Loucy (cell line): Measurements from ENCODE around the gene TMEM238.

Source experiments
- H2AFZ ChIP-seq: fragments of 200-600 bp; sonication (generic); 2 replicates; pipeline ENCODE4 v1.6.0; 2016; ENCODE audit warnings: antibody characterized with exemption, mild to moderate bottlenecking, low read length, moderate library complexity
- H3F3A ChIP-seq: fragments of 200-600 bp; 2 replicates; pipeline ENCODE4 v1.6.0; 2016; ENCODE audit warnings: antibody characterized with exemption, low read depth, mild to moderate bottlenecking
- H3K27me3 ChIP-seq: fragments of 200-600 bp; sonication (generic); 2 replicates; pipeline ENCODE4 v1.6.1; 2014; ENCODE audit warnings: low read length, mild to moderate bottlenecking; ENCODE audit not compliant: insufficient read depth, poor library complexity, severe bottlenecking
- H3K36me3 ChIP-seq: fragments of 200-600 bp; sonication (generic); 2 replicates; pipeline ENCODE4 v1.6.1; 2016; ENCODE audit warnings: low read length; ENCODE audit not compliant: insufficient read depth
- H3K4me1 ChIP-seq: fragments of 200-600 bp; sonication (generic); 2 replicates; pipeline ENCODE4 v1.5.1; 2014; ENCODE audit warnings: low read length, mild to moderate bottlenecking; ENCODE audit not compliant: insufficient read depth, poor library complexity, severe bottlenecking
- H3K4me2 ChIP-seq: fragments of 200-600 bp; sonication (generic); 2 replicates; pipeline ENCODE4 v1.6.0; 2014; ENCODE audit warnings: antibody characterized with exemption, low read length, low read depth, mild to moderate bottlenecking; ENCODE audit not compliant: poor library complexity, severe bottlenecking
- H3K4me3 ChIP-seq: fragments of 200-600 bp; sonication (generic); 2 replicates; pipeline ENCODE4 v1.5.1; 2014; ENCODE audit warnings: low read length, mild to moderate bottlenecking, mixed read lengths; ENCODE audit not compliant: poor library complexity, severe bottlenecking
- H3K79me2 ChIP-seq: fragments of 200-600 bp; sonication (generic); 2 replicates; pipeline ENCODE4 v1.6.1; 2014; ENCODE audit warnings: low read length; ENCODE audit not compliant: insufficient read depth
- H3K9ac ChIP-seq: fragments of 200-600 bp; sonication (generic); 2 replicates; pipeline ENCODE4 v1.6.0; 2014; ENCODE audit warnings: mild to moderate bottlenecking, low read depth, low read length, moderate library complexity; ENCODE audit not compliant: poor library complexity, severe bottlenecking
- H3K9me2 ChIP-seq: fragments of 200-600 bp; sonication (generic); replicated peaks from 2 replicates; pipeline ENCODE4 v1.6.1; 2016; ENCODE audit warnings: low read depth, low read length, mixed read lengths
- H3K9me3 ChIP-seq: fragments of 200-600 bp; sonication (generic); 2 replicates; pipeline ENCODE4 v1.6.1; 2014; ENCODE audit warnings: mild to moderate bottlenecking, antibody characterized with exemption, low read length, low read depth; ENCODE audit not compliant: insufficient read depth
- H4K20me1 ChIP-seq: fragments of 200-600 bp; sonication (generic); 2 replicates; pipeline ENCODE4 v1.6.0; 2014; ENCODE audit warnings: antibody characterized with exemption, low read length, mild to moderate bottlenecking; ENCODE audit not compliant: insufficient read depth, poor library complexity, severe bottlenecking
- CTCF ChIP-seq: fragments of 200-600 bp; sonication (generic); conservative IDR thresholded peaks from 2 replicates; pipeline ENCODE4 v1.5.1; 2014; ENCODE audit warnings: mild to moderate bottlenecking, antibody characterized with exemption, low read length
- EZH2phosphoT487 ChIP-seq: fragments of 200-600 bp; IDR thresholded peaks from 2 replicates; pipeline ENCODE4 v1.6.1; 2018; ENCODE audit warnings: antibody characterized with exemption, mild to moderate bottlenecking, moderate library complexity, borderline replicate concordance

The TMEM238 gene

DNA sequence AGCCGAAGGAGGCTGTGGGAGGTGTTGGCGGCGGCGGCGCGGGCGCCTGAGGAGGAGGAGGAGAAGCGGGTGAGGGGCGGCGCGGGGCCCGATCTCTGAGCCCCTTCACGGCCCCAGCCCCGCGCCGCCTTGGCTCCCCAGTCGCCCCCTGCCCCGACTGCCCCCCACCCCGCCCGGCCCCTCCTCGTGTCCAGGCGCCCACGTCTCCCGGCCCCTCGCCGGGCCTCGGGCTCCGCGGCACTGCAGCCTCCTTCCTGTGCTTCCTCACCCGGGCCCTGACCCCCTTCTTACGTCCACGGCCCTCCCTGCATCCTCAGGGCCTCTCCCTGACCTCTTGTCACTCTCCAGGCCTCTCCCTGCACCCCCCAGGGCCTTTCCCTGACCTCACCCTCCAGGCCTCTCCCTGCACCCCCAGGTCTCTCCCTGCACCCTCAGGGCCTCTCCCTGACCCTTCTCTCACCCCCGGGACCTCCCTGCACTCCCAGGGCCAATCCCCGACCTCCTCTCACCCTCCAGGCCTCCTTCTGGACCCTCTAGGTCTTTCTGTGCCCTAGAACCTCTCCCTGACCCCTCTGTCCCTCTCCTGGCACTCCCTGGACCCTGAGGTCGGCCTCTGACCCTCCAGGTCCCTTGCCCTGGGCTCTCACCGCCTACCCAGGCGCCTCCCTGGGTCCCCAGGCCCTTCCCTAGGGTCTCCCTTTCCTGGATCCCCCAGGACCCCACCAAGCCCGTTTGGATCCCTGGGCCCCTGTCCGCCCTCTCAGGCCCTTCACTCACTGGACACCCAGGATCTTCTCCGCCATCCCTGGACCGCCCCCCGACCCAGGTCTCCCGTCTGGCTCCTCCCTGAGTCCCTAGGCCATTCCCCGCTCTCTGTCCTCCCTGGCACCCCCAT lies 44.0 kb downstream of the TMEM238 start:
- Histone ChIP-seq H2AFZ (no peak overlapping the region), H3K27me3 (no peaks in the 10 kb centered on the region)
- no peak for TF ChIP-seq CTCF
- TF ChIP-seq EZH2phosphoT487, result no peak

DNA sequence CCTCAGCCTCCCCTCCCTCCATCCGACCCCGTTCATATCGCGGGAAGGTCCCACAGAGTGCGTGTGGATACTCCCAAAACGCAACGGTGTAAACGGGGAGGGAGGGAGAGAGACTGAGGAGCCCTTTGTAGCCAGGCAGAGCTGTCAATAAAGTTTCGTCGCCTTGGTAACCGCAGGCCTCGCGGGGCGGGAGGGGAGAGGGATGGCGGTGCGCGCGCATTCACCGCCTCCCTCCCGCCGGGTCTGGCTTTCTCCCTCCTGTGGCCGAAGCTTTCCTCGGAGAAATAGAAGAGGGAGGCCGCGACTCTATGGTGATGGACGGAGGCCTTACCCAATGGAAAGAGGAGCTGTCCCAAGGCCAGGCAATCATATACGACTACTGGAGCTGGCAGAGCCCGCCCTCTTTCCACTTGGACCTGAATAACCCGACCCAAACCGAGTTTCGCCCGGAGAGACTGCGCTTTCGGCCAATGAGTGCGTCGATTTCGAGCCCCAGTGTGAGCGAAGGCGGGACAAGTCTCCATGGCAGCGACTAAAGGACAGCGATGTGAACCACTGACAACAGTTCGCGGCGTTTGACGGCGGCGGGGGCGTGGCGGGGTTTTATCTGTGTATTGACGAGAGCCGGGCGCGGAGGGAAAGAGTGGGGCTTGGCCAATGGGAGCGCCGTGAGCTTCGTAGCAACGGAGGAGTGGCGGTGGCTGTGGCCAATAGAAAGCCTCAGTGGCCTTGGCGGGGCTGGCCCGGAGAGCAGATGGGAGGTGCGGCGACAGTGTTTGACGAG lies 44.8 kb downstream of the TMEM238 start, which contains the start of gene KMT5C:
Gene KMT5C (plus strand): TSS at position 772 of the 784 bp plus-strand sequence. CDS start 2,061 bp downstream, outside the sequence.
- peak within 1 kb of the TSS; percentile 95 for H3K4me2 ChIP-seq
- peaks cover 29% of the 10 kb centered on the region for H3K4me1 ChIP-seq
- H2AFZ ChIP-seq, result peak within 1 kb of the TSS; percentile 81
- peaks cover 29% of the 10 kb centered on the region for H3K79me2 ChIP-seq
- no peaks in the 10 kb centered on the region for H3K9me2 ChIP-seq
- TF ChIP-seq EZH2phosphoT487, result no peak
- no peak for TF ChIP-seq CTCF
- no peaks in the 10 kb centered on the region for H3F3A ChIP-seq
- H3K36me3 ChIP-seq, result no peaks in the 10 kb centered on the region
- peak within 1 kb of the TSS; percentile 99 for H3K9ac ChIP-seq
- peak within 1 kb of the TSS; percentile 99 for H3K4me3 ChIP-seq
- H3K27me3 ChIP-seq, result no peaks in the 10 kb centered on the region
- H3K9me3 ChIP-seq, result no peaks in the 10 kb centered on the region
- H4K20me1 ChIP-seq, result peaks cover 25% of the 10 kb centered on the region

More for the DNA sequence above, 44.0 kb downstream of the TMEM238 start:
- H3K4me3 ChIP-seq, result peak overlapping the region; percentile 99
- no peaks in the 10 kb centered on the region for H3K36me3 ChIP-seq
- peak overlapping the region; percentile 95 for H3K4me2 ChIP-seq
- no peaks in the 10 kb centered on the region for H3K9me2 ChIP-seq
- peaks cover 29% of the 10 kb centered on the region for H3K79me2 ChIP-seq
- H3K4me1 ChIP-seq, result peaks cover 29% of the 10 kb centered on the region
- H4K20me1 ChIP-seq, result peaks cover 25% of the 10 kb centered on the region
- H3K9me3 ChIP-seq, result no peaks in the 10 kb centered on the region
- H3K9ac ChIP-seq, result peak overlapping the region; percentile 99
- no peaks in the 10 kb centered on the region for H3F3A ChIP-seq

GRCh38 chr19:55336101-55336500 lies 48.0 kb downstream of the TMEM238 start:
- no peak overlapping the region for H3K9ac ChIP-seq
- TF ChIP-seq CTCF (no peak), EZH2phosphoT487 (no peak)
- no peaks in the 10 kb centered on the region for H3K9me2 ChIP-seq
- peaks cover 11% of the 10 kb centered on the region for H4K20me1 ChIP-seq
- H3K4me3 ChIP-seq, result no peak overlapping the region
- H3K27me3 ChIP-seq, result no peaks in the 10 kb centered on the region
- H3K79me2 ChIP-seq, result peaks cover 12% of the 10 kb centered on the region; the same call in 1 of the 2 replicates
- H3F3A ChIP-seq, result no peaks in the 10 kb centered on the region
- H2AFZ ChIP-seq, result no peak overlapping the region
- H3K9me3 ChIP-seq, result no peaks in the 10 kb centered on the region
- H3K36me3 ChIP-seq, result no peaks in the 10 kb centered on the region
- no peak overlapping the region for H3K4me2 ChIP-seq
- peaks cover 21% of the 10 kb centered on the region for H3K4me1 ChIP-seq
